GM18909 (cell line): ENCODE results near the gene KCNF1.

Experiments
- ATAC-seq: cut with Tn5 transposase; IDR thresholded peaks from one replicate; pipeline ENCODE4 v1.9.1; 2021; ENCODE audit warnings: mild to moderate bottlenecking; ENCODE audit not compliant: unreplicated experiment, poor library complexity

Gene KCNF1

GRCh38 chr2:10901160-10901939, 10.4 kb upstream of the KCNF1 start:
- no peak for ATAC-seq

GRCh38 chr2:10903861-10904210, 7.9 kb upstream of the KCNF1 start:
- no peak for ATAC-seq

DNA sequence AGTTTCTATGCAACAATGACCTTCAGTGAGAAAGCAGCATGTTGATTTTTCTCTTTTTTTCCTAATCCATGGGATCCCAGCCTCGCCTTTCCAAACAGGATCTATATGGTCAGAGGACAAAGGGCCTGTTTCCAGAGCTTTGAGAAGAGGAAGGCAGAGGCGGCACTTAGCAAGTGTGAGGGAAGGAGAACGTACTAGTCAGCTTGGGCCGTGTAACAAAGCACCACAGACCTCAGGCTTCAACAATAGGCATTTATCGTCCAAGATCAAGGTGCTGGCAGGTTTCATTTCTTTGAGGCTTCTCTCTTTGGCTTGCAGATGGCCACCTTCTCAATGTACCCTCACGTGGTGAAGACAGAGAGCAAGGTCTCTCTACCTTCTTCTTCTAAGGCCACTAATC, 7.3 kb upstream of the KCNF1 start:
- no peak for ATAC-seq

GRCh38 chr2:10905006-10905861, 6.5 kb upstream of the KCNF1 start:
- no peak for ATAC-seq

DNA sequence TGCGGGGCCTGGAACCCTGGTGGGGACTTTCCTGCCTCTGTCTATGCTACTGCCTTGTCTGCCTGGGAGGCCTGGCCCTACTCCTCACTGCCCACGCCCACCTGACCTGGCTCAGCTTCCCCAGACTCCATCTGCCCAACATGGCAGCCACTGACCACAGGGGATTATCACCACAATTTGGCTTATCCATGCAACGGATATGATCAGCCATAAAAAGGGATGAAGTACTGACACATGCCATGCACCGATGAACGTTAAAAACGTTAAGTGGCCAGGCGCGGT, 5.9 kb upstream of the KCNF1 start:
- no peak for ATAC-seq

DNA sequence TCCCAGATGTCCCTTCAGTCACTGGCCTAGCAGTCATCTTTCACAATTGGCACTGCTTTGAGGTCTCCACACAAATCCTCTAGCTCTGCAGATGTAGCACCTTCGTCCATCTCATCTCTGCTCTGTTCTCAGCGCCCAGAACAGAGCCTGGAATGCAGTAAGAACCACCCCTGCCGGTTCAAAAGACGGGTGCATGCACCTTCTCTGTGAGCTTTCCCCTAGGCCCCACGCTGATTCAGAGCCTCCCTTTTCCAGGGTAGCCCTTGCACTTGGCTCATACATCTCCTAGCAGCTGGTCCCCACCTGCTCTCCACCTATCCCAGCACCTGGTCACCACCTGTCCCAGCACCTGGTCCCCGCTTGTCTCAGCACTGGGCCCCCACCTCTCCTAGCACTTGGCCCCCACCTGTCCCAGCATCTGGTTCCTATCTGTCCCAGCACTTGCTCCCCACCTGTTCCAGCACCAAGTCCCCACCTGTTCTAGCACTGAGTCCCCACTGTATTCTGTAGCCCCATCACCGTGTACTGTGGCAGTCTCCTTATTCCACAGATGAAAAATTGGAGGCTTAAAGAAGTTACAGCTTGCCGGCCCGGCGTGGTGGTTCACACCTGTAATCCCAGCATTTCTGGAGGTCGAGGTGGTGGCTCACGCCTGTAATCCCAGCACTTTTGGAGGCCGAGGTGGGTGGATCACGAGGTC, 4.7 kb upstream of the KCNF1 start:
- ATAC-seq, result no peak

DNA sequence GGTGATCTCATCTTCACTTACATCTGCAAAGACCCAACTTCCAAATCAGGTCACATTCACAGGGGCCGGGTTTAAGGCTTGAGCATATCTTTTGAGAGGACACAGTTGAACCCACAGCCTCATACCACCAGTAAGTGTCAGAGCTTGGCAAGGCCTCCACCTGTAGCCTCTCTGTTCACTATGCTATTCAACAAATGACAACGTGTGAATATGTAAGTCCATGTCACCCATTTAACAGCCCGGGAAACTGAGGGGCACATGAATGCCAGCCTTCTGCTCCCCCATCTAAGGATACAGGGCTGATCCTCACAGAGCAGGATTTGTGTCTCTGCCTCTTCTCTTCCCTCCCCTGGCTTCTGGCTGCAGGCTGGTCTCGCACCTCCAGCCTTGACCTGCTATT, 3.5 kb upstream of the KCNF1 start:
- no peak for ATAC-seq

GRCh38 chr2:10909050-10909995, 2.4 kb upstream of the KCNF1 start:
- ATAC-seq, result no peak

DNA sequence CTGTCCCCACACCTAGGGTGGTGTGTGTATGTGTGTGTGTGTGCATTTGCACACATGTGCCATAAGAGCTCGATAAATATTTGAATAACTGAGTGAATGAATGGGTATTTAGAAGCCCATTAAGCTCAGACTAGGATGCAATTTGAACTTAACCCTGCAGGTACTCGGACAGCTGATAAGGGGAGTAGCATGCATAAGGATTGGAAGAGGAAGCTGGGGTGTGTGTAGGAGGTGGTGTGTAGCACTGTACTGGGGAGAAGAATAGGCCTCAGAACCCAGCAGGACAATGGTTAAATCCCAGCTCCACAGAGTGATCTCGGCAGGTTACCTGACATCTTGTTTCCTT, 1.8 kb upstream of the KCNF1 start:
- ATAC-seq, result no peak

DNA sequence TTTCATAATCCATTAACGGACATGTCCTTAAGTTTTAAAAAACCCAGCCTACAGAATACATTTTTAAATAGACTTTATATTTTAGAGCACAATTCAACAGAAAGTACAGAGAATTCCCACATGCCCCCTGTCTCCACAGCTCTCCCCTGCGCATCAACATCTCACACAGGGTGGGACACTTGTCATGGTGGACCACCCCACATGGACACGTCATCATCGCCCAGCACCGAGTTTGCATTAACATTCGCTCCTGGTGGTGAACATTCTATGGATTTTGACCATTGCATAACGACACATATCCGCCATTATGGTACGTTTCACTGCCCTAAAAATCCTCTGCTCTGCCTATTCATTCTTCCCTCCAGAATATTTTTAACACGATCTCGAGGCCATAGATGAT, 1.1 kb upstream of the KCNF1 start:
- ATAC-seq, result no peak

- ATAC-seq, result no peak
These were observed 470 bp downstream of the KCNF1 start for GRCh38 chr2:10912076-10912731.

- no peak for ATAC-seq
These were observed 1.2 kb downstream of the KCNF1 start for GRCh38 chr2:10912796-10913455.

GRCh38 chr2:10913501-10914271, 2.0 kb downstream of the KCNF1 start:
- no peak for ATAC-seq

- no peak for ATAC-seq
These were observed 2.5 kb downstream of the KCNF1 start for GRCh38 chr2:10914272-10914693.

DNA sequence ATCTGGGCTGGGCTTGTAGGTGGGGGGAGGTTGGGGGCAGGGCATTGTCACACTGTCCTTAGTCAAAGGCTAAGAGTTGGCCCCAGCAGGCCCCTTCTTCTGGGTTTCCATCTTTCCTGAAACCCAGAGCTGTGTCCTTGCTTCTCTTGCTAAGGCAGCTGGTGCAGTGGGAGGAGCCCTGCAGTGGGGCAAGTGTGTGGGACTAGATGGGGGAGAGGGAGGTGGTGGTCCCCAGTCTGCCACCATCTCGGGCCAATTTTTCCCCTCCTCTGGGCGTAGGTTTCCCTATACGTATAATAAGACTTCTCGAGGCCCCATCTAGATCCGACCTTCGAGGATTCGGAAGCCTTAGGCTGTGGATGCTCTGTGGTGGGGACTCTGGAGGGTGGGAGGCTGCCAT, 3.5 kb downstream of the KCNF1 start:
- no peak for ATAC-seq

GRCh38 chr2:10915731-10916276, 4.1 kb downstream of the KCNF1 start:
- no peak for ATAC-seq

DNA sequence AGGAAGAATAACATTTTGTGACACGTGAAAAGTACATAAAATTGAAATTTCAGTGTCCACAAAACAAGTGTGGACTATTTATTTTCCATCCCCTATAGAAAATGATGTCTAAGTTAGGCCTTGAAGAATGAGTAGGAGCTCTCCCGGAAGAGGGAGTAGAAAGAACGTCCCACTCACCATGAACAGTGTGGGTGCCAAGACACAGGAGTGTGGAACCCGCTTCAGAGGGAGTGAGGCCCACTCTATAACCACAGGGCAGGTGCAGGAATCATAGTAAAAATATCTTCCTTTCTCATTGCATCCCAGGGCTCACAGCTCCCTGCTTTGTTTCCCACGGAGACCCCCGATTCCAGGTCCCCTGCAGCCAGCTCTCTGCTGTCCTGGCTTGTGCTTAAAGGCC, 5.2 kb downstream of the KCNF1 start:
- no peak for ATAC-seq

- no peak for ATAC-seq
These were observed 6.2 kb downstream of the KCNF1 start for GRCh38 chr2:10917927-10918326.
